Naive thymus-derived CD8-positive, alpha-beta T cell (primary cell): ENCODE results near the gene ZNF669. TPM values are rescaled to one million over a fixed set of nuclear protein-coding genes. Genes with fewer than 3 reads are reported as not detected.

Source experiments
- ATAC-seq, 2 donors: fragments of 150-1000 bp; cut with Tn5 transposase in 1 of 2; sonication (Bioruptor Pico), chemical (Tn5 transposase) in 1 of 2; 1 replicate in 1 of 2; 2 replicates in 1 of 2; pipeline ENCODE4 v1.10.0; 2021; ENCODE audit warnings: mild to moderate bottlenecking in 2 of 2, moderate library complexity in 2 of 2
- POLR2A ChIA-PET: fragments of 350-600 bp; sonication (Branson Sonifier 250); formaldehyde crosslinking; loops from one replicate; lab custom pipeline; 2021; ENCODE audit warnings: antibody characterized with exemption; lab: Charles Lee
- DNase-seq, 10 donors: peaks; one replicate each; pipeline versions ENCODE4 v3.0.0 to v3.0.0-alpha.2; 2020 to 2022
- H3K27ac Mint-ChIP-seq, 10 donors: one replicate each; pipeline ENCODE4 v1.8.0; 2020 to 2022; ENCODE audit warnings: mild to moderate bottlenecking in 10 of 10, mixed read lengths in 10 of 10, moderate library complexity in 4 of 10, inconsistent platforms in 1 of 10
- H3K27me3 Mint-ChIP-seq, 5 donors: one replicate each; pipeline ENCODE4 v1.8.0; 2021 to 2022; ENCODE audit warnings: mixed read lengths in 5 of 5
- H3K36me3 Mint-ChIP-seq, 3 donors: one replicate each; pipeline ENCODE4 v1.8.0; 2020 to 2022; ENCODE audit warnings: mixed read lengths in 3 of 3, mild to moderate bottlenecking in 2 of 3, inconsistent platforms in 1 of 3
- H3K4me1 Mint-ChIP-seq, 4 donors: one replicate each; pipeline ENCODE4 v1.8.0; 2021 to 2022; ENCODE audit warnings: mixed read lengths in 4 of 4
- H3K4me3 Mint-ChIP-seq, 10 donors: one replicate each; pipeline ENCODE4 v1.8.0; 2020 to 2022; ENCODE audit warnings: mild to moderate bottlenecking in 10 of 10, mixed read lengths in 10 of 10, moderate library complexity in 6 of 10, inconsistent platforms in 1 of 10
- H3K9me3 Mint-ChIP-seq, 9 donors: one replicate each; pipeline ENCODE4 v1.8.0; 2020 to 2022; ENCODE audit warnings: mixed read lengths in 9 of 9, mild to moderate bottlenecking in 3 of 9, inconsistent platforms in 1 of 9, moderate library complexity in 1 of 9
- polyA plus RNA-seq, 3 donors: library from polyadenylated mRNA; unstranded; fragments of 300-500 nt; fragmentation: Illumina TruSeq; gene quantifications; one replicate each; pipeline ENCODE4 v1.2.3, GENCODE V29; 2021
- total RNA-seq, 8 experiments: library from RNA in 2 of 8; stranded (reverse) in 2 of 8; gene quantifications; one replicate each; pipeline ENCODE4 v1.2.3 and lab custom pipeline; 2021 to 2026

ZNF669 gene
- total and polyA plus RNA-seq, 5 experiments from 2014 or later, result 10.9 to 29.7 (median 18.3) TPM

- Mint-ChIP-seq H3K27me3 (peaks cover 20 to 49% (median 38%) of the 10 kb centered on the region in 5 donors), H3K4me1 (peaks cover 11 to 25% (median 23%) of the 10 kb centered on the region in 4 donors), H3K4me3 (peak overlapping the region in 1 of 10 donors; percentile 24), H3K36me3 (peaks cover 3 to 14% (median 5%) of the 10 kb centered on the region in 3 donors), H3K27ac (peak overlapping the region in 1 of 10 donors; percentile 67), H3K9me3 (peaks cover 0 to 19% (median 7%) of the 10 kb centered on the region in 9 donors)
- DNase-seq, result no peak
- no peak for ATAC-seq
- POLR2A ChIA-PET, result no interaction called here
These were observed 3.5 kb upstream of the ZNF669 start for GRCh38 chr1:247107694-247108093.

GRCh38 chr1:247105966-247106365 lies 1.8 kb upstream of the ZNF669 start:
- Mint-ChIP-seq H3K36me3 (peaks cover 19 to 26% (median 21%) of the 10 kb centered on the region in 3 donors), H3K27ac (no peak overlapping the region), H3K4me1 (peaks cover 11 to 30% (median 24%) of the 10 kb centered on the region in 4 donors), H3K27me3 (peaks cover 19 to 46% (median 36%) of the 10 kb centered on the region in 5 donors), H3K9me3 (peaks cover 0 to 34% (median 14%) of the 10 kb centered on the region in 9 donors), H3K4me3 (peak overlapping the region in 1 of 10 donors; percentile 4)
- POLR2A ChIA-PET, result interaction anchor here (0.7 kb wide), 1 partner anchor 227 kb away, joined by 7 read pairs; no protein-coding TSS in a partner anchor
- DNase-seq (no peak), ATAC-seq (no peak)

- Mint-ChIP-seq H3K4me3 (peak overlapping the region in 9 of 10 donors; percentile 9 to 93 (median 89)), H3K27ac (peak overlapping the region in 3 of 10 donors; percentile 2 to 56 (median 55)), H3K27me3 (peaks cover 14 to 36% (median 30%) of the 10 kb centered on the region in 5 donors), H3K4me1 (peaks cover 7 to 26% (median 19%) of the 10 kb centered on the region in 4 donors), H3K9me3 (peaks cover 0 to 44% (median 22%) of the 10 kb centered on the region in 9 donors), H3K36me3 (peaks cover 29 to 31% (median 29%) of the 10 kb centered on the region in 3 donors)
- ATAC-seq (no peak), DNase-seq (no peak)
- POLR2A ChIA-PET, result interaction anchor here (0.9 to 1.7 kb wide), 2 partner anchors 26 to 106 kb away, joined by 3 to 8 read pairs; partner anchors contain the start of gene ZNF670
These were observed 809 bp upstream of the ZNF669 start for GRCh38 chr1:247104965-247105364.

- H3K36me3 Mint-ChIP-seq, result peaks cover 30 to 52% (median 40%) of the 10 kb centered on the region in 3 donors
- peak overlapping the region in 3 of 10 donors; percentile 58 to 87 (median 82) for H3K27ac Mint-ChIP-seq
- DNase-seq (no peak), ATAC-seq (no peak)
- peaks cover 6 to 26% (median 20%) of the 10 kb centered on the region in 4 donors for H3K4me1 Mint-ChIP-seq
- peaks cover 0 to 70% (median 27%) of the 10 kb centered on the region in 9 donors for H3K9me3 Mint-ChIP-seq
- POLR2A ChIA-PET, result no interaction called here
- peak overlapping the region in 6 of 10 donors; percentile 22 to 88 (median 49) for H3K4me3 Mint-ChIP-seq
- H3K27me3 Mint-ChIP-seq, result peaks cover 3 to 11% (median 8%) of the 10 kb centered on the region in 5 donors
These were observed 1.8 kb downstream of the ZNF669 start for GRCh38 chr1:247102381-247102780.

- Mint-ChIP-seq H3K27me3 (no peaks in the 10 kb centered on the region), H3K36me3 (peaks cover 44 to 68% (median 46%) of the 10 kb centered on the region in 3 donors), H3K4me1 (peaks cover 7 to 26% (median 20%) of the 10 kb centered on the region in 4 donors), H3K9me3 (peaks cover 0 to 86% (median 43%) of the 10 kb centered on the region in 9 donors), H3K27ac (no peak overlapping the region), H3K4me3 (no peak overlapping the region)
- POLR2A ChIA-PET, result no interaction called here
- DNase-seq (no peak), ATAC-seq (no peak)
These were observed 3.4 kb downstream of the ZNF669 start for GRCh38 chr1:247100676-247101279.

- Mint-ChIP-seq H3K27ac (no peak overlapping the region), H3K4me3 (no peak overlapping the region), H3K9me3 (peaks cover 0 to 86% (median 36%) of the 10 kb centered on the region in 9 donors), H3K4me1 (peaks cover 0 to 2% (median 1%) of the 10 kb centered on the region in 4 donors), H3K36me3 (peaks cover 35 to 58% (median 37%) of the 10 kb centered on the region in 3 donors), H3K27me3 (no peaks in the 10 kb centered on the region)
- POLR2A ChIA-PET, result no interaction called here
- no peak for ATAC-seq
- DNase-seq, result no peak
These were observed 7.2 kb downstream of the ZNF669 start for GRCh38 chr1:247096958-247097357.

GRCh38 chr1:247096544-247096943 lies 7.6 kb downstream of the ZNF669 start:
- DNase-seq (no peak), ATAC-seq (no peak)
- Mint-ChIP-seq H3K27me3 (no peaks in the 10 kb centered on the region), H3K4me1 (peaks cover 0 to 2% (median 1%) of the 10 kb centered on the region in 4 donors), H3K27ac (no peak overlapping the region), H3K4me3 (no peak overlapping the region), H3K9me3 (peaks cover 0 to 82% (median 36%) of the 10 kb centered on the region in 9 donors), H3K36me3 (peaks cover 31 to 54% (median 33%) of the 10 kb centered on the region in 3 donors)
- POLR2A ChIA-PET, result no interaction called here

- ATAC-seq (no peak), DNase-seq (no peak)
- H3K27me3 Mint-ChIP-seq, result no peaks in the 10 kb centered on the region
- peaks cover 0 to 78% (median 36%) of the 10 kb centered on the region in 9 donors for H3K9me3 Mint-ChIP-seq
- peaks cover 0 to 2% (median 1%) of the 10 kb centered on the region in 4 donors for H3K4me1 Mint-ChIP-seq
- H3K27ac Mint-ChIP-seq, result no peak overlapping the region
- POLR2A ChIA-PET, result no interaction called here
- no peak overlapping the region for H3K4me3 Mint-ChIP-seq
- H3K36me3 Mint-ChIP-seq, result peaks cover 27 to 50% (median 32%) of the 10 kb centered on the region in 3 donors
These were observed 8.0 kb downstream of the ZNF669 start for GRCh38 chr1:247096112-247096511.

- H3K36me3 Mint-ChIP-seq, result no peaks in the 10 kb centered on the region
- no peak overlapping the region for H3K4me3 Mint-ChIP-seq
- no peaks in the 10 kb centered on the region for H3K4me1 Mint-ChIP-seq
- H3K9me3 Mint-ChIP-seq, result peaks cover 0 to 27% (median 4%) of the 10 kb centered on the region in 9 donors
- no peak for DNase-seq
- ATAC-seq, result no peak
- peaks cover 0 to 3% (median 0%) of the 10 kb centered on the region in 5 donors for H3K27me3 Mint-ChIP-seq
- POLR2A ChIA-PET, result interaction anchor here (0.6 kb wide), 1 partner anchor 169 kb away, joined by 3 read pairs; no protein-coding TSS in a partner anchor
- no peak overlapping the region for H3K27ac Mint-ChIP-seq
These were observed 13.7 kb downstream of the ZNF669 start for GRCh38 chr1:247090455-247090854.

GRCh38 chr1:247089616-247090375 lies 14.4 kb downstream of the ZNF669 start:
- ATAC-seq (no peak), DNase-seq (no peak)
- POLR2A ChIA-PET, result interaction anchor here (0.6 kb wide), 2 partner anchors 9 to 170 kb away, joined by 3 read pairs; no protein-coding TSS in a partner anchor
- no peaks in the 10 kb centered on the region for H3K4me1 Mint-ChIP-seq
- peaks cover 0 to 7% (median 4%) of the 10 kb centered on the region in 5 donors for H3K27me3 Mint-ChIP-seq
- peaks cover 0 to 1% (median 0%) of the 10 kb centered on the region in 3 donors for H3K36me3 Mint-ChIP-seq
- no peak overlapping the region for H3K4me3 Mint-ChIP-seq
- H3K9me3 Mint-ChIP-seq, result peaks cover 0 to 23% (median 6%) of the 10 kb centered on the region in 9 donors
- H3K27ac Mint-ChIP-seq, result no peak overlapping the region

GRCh38 chr1:247088967-247089366 lies 15.2 kb downstream of the ZNF669 start:
- H3K27ac Mint-ChIP-seq, result no peak overlapping the region
- no peaks in the 10 kb centered on the region for H3K4me1 Mint-ChIP-seq
- DNase-seq (no peak), ATAC-seq (no peak)
- peaks cover 0 to 9% (median 5%) of the 10 kb centered on the region in 5 donors for H3K27me3 Mint-ChIP-seq
- H3K4me3 Mint-ChIP-seq, result no peak overlapping the region
- peaks cover 0 to 15% (median 3%) of the 10 kb centered on the region in 9 donors for H3K9me3 Mint-ChIP-seq
- peaks cover 0 to 4% (median 0%) of the 10 kb centered on the region in 3 donors for H3K36me3 Mint-ChIP-seq
- POLR2A ChIA-PET, result no interaction called here

GRCh38 chr1:247087256-247087655 lies 16.9 kb downstream of the ZNF669 start:
- DNase-seq (no peak), ATAC-seq (no peak)
- Mint-ChIP-seq H3K27me3 (peaks cover 2 to 13% (median 5%) of the 10 kb centered on the region in 5 donors), H3K4me3 (no peak overlapping the region), H3K27ac (no peak overlapping the region), H3K36me3 (peaks cover 0 to 4% (median 0%) of the 10 kb centered on the region in 3 donors), H3K9me3 (peaks cover 0 to 5% (median 0%) of the 10 kb centered on the region in 9 donors), H3K4me1 (no peaks in the 10 kb centered on the region)
- POLR2A ChIA-PET, result no interaction called here
